Measurements from ENCODE around the gene SOS2.

GRCh38 chr14:50247245-50247644 lies 15.9 kb upstream of the SOS2 start:
- no peak for TF ChIP-seq EZH2 (IDR thresholded peaks at IDR 0.05)
- TF ChIP-seq CTCF (IDR thresholded peaks at IDR 0.05 in 2 of 3, conservative IDR thresholded peaks at IDR 0.05 in 1 of 3; ENCODE audit: borderline replicate concordance in 1 of 3, insufficient read depth in 1 of 3, low read depth in 2 of 3, low read length in 2 of 3) = no peak
- TF ChIP-seq POLR2A (IDR thresholded peaks at IDR 0.05; ENCODE audit: borderline replicate concordance, extremely low read depth, insufficient read depth, insufficient read length) = no peak
- TF ChIP-seq SP1 (IDR thresholded peaks at IDR 0.05; ENCODE audit: low read depth) = no peak
- TF ChIP-seq POLR2AphosphoS5 (IDR thresholded peaks at IDR 0.05; ENCODE audit: low read depth, low read length) = no peak
- TF ChIP-seq RAD21 (IDR thresholded peaks at IDR 0.05; ENCODE audit: low read depth) = no peak
- no peak for TF ChIP-seq YY1 (IDR thresholded peaks at IDR 0.05; ENCODE audit: extremely low read depth, insufficient replicate concordance, low read depth, low read length)

Measured in HCT116 (cell line).